Heart left ventricle (tissue), 16 donors: ENCODE measurements around the gene FASTKD1. TPM values are rescaled to one million over a fixed set of nuclear protein-coding genes. Genes with fewer than 3 reads are reported as not detected.
"Not testable (repeated sequence)": the region's sequence is repeated elsewhere in the genome, so short reads cannot be mapped to it uniquely, and the experiment has no call there.

Experiments
- ATAC-seq, 4 donors: fragments of 200-7000 bp; cut with Tn5 transposase; one replicate each; pipeline ENCODE4 v1.9.1; 2020 to 2022; ENCODE audit warnings: moderate library complexity in 4 of 4, mild to moderate bottlenecking in 3 of 4, moderate number of reproducible peaks in 1 of 4
- DNase-seq, 5 donors: peaks; one replicate each; pipeline ENCODE4 v3.0.0-alpha.2; 2020
- H3K27ac ChIP-seq, 12 donors: fragments of 200-600 bp; sonication (generic) in 4 of 12; one replicate each; pipeline versions ENCODE4 v1.5.0 to v1.8.0; 2016 to 2022; ENCODE audit warnings: mild to moderate bottlenecking in 2 of 12
- H3K27me3 ChIP-seq, 9 donors: fragments of 200-600 bp; sonication (generic) in 2 of 9; one replicate each; pipeline versions ENCODE4 v1.5.1 to v1.8.0; 2016 to 2022; ENCODE audit warnings: mild to moderate bottlenecking in 3 of 9
- H3K36me3 ChIP-seq, 9 donors: fragments of 200-600 bp; sonication (generic) in 2 of 9; one replicate each; pipeline versions ENCODE4 v1.5.0 to v1.8.0; 2018 to 2022; ENCODE audit warnings: mild to moderate bottlenecking in 2 of 9
- H3K4me1 ChIP-seq, 12 donors: fragments of 200-600 bp; sonication (generic) in 4 of 12; one replicate each; pipeline versions ENCODE4 v1.5.0 to v1.8.0; 2016 to 2022; ENCODE audit warnings: mild to moderate bottlenecking in 3 of 12
- H3K4me3 ChIP-seq, 12 donors: fragments of 200-600 bp; sonication (generic) in 4 of 12; one replicate each; pipeline versions ENCODE4 v1.5.0 to v1.8.0; 2017 to 2022; ENCODE audit warnings: mild to moderate bottlenecking in 9 of 12, moderate library complexity in 4 of 12
- H3K9me3 ChIP-seq, 12 donors: fragments of 200-600 bp; sonication (generic) in 4 of 12; one replicate each; pipeline versions ENCODE4 v1.5.0 to v1.8.0; 2016 to 2022; ENCODE audit warnings: mild to moderate bottlenecking in 1 of 12
- POLR2A ChIP-seq, 2 donors: fragments of 450-650 bp; IDR thresholded peaks; one replicate each; pipeline ENCODE4 v1.6.1; 2017; ENCODE audit warnings: antibody characterized with exemption in 2 of 2, mild to moderate bottlenecking in 2 of 2, moderate library complexity in 2 of 2
- WGBS, 4 donors: extraction: QIAGEN DNeasy Blood & Tissue Kit in 2 of 4; methylation state at CpG; one replicate each; pipeline versions ENCODE4 v1.1.5 to v1.1.7; 2013 to 2018; 5-methylcytosine and 5-hydroxymethylcytosine counted together
- intact Hi-C, 10 donors: fragments of 100-400 bp; cut with DNase I; formaldehyde crosslinking; loops; one replicate each; pipeline versions ENCODE4 v1.11.1 to v1.14.2; 2022
- polyA plus RNA-seq, 2 donors: library from polyadenylated mRNA; stranded (reverse); fragments of 200-250 nt; gene quantifications; one replicate each; pipeline ENCODE4 v1.2.3, GENCODE V29; 2013
- total RNA-seq, 9 donors: library from RNA; depleted of rRNA in 2 of 9; stranded (reverse); fragments of >200 nt in 2 of 9; fragmentation: NEBNext Ultra II Directional in 3 of 9; extraction: Animal tissue kit (Norgen Biotek cat#: 25700) in 3 of 9; gene quantifications; one replicate each; pipeline versions ENCODE4 v1.1.0 to v1.2.4, GENCODE V29; 2016 to 2023
- TF ChIP-seq, protein P1 (sequence below), 12 donors: fragments of 200-600 bp; sonication (generic) in 4 of 12; IDR thresholded peaks; one replicate each; pipeline versions ENCODE4 v1.5.0 to v1.8.0; 2018 to 2022; ENCODE audit warnings: antibody characterized with exemption in 12 of 12, mild to moderate bottlenecking in 5 of 12
- donor health status: ischemic (EF 13 %, LVEDD 7.1; RV severe dilation, severe dysfunction).
- donor health status: healthy with polysubstance abuse.
- donor health status: DM: no; HTN: yes; CAD: no.
- donor health status: DM: no; HTN: no; CAD: no.
- donor health status: ischemic (EF 25% LVEDD 6.9; RV normal size, moderate dysfunction).
- donor health status: ischemic (EF 25% LVEDD 5.7; RV mildly dilated, moderate dysfunction).
- donor health status: healthy.
- donor health status: DM: yes; HTN: yes; CAD: no.
- donor health status: ischemic (EF 35%, LVEDD 5.7; RV mildly dilated, moderate dysfunction).
- donor health status: nonischemic (EF 11% LVEDD 7.7; RV severe dilation, severe dysfunction).
- donor health status: DM: yes; HTN: yes; CAD: no.
- donor health status: PGD.
- donor health status: ischemic (EF 29% LVEDD 5.4; RV normal size, mild dysfunction).
- donor health status: nonischemic (EF 23%, LVEDD 6.1; RV moderate dilation, normal function).

FASTKD1 gene
- total and polyA plus RNA-seq, 11 donors: 25.3 to 154 (median 69.4) TPM

DNA sequence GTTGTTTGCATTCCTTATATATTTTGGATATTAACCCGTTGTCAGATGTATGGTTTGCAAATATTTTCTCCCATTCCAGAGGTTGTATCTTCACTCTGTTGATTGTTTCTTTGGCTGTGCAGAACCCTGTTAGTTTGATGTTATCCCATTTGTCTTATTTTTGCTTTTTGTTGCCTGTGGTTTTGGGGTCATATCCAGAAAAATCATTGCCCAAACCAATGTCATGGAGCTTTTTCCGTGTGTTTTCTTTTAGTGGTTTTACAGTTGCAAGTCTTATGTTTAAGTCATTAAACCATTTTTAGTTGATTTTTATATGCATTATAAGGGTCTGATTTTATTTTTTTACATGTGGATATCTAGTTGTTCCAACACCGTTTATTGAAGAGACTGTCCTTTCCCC is 46.3 kb upstream of the FASTKD1 start:
- Histone ChIP-seq H3K4me3 (no peak overlapping the region), H3K27ac (no peak overlapping the region), H3K9me3 (peaks cover 0 to 17% (median 0%) of the 10 kb centered on the region in 12 donors), H3K27me3 (no peaks in the 10 kb centered on the region), H3K36me3 (peaks cover 0 to 82% (median 71%) of the 10 kb centered on the region in 9 donors), H3K4me1 (no peaks in the 10 kb centered on the region)
- ATAC-seq: no peak
- intact Hi-C loops: no loop called here
- 56 to 63% (median 58%) methylated on average over 3 of the region's 3 CpGs for WGBS, 4 donors
- DNase-seq: no peak
- TF ChIP-seq, protein P1, sequence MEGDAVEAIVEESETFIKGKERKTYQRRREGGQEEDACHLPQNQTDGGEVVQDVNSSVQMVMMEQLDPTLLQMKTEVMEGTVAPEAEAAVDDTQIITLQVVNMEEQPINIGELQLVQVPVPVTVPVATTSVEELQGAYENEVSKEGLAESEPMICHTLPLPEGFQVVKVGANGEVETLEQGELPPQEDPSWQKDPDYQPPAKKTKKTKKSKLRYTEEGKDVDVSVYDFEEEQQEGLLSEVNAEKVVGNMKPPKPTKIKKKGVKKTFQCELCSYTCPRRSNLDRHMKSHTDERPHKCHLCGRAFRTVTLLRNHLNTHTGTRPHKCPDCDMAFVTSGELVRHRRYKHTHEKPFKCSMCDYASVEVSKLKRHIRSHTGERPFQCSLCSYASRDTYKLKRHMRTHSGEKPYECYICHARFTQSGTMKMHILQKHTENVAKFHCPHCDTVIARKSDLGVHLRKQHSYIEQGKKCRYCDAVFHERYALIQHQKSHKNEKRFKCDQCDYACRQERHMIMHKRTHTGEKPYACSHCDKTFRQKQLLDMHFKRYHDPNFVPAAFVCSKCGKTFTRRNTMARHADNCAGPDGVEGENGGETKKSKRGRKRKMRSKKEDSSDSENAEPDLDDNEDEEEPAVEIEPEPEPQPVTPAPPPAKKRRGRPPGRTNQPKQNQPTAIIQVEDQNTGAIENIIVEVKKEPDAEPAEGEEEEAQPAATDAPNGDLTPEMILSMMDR (IDR thresholded peaks at IDR 0.05): no peak
- no peak for TF ChIP-seq POLR2A (IDR thresholded peaks at IDR 0.05)

GRCh38 chr2:169615982-169616381 is 42.3 kb upstream of the FASTKD1 start:
- 98 to 100% (median 100%) methylated on average over 1 of the region's 1 CpG for WGBS, 4 donors
- H3K27ac ChIP-seq, H3K4me3 ChIP-seq, H3K27me3 ChIP-seq, H3K4me1 ChIP-seq, ATAC-seq, DNase-seq, intact Hi-C loops: not testable (repeated sequence)
- Histone ChIP-seq H3K36me3 (peaks cover 2 to 91% (median 73%) of the 10 kb centered on the region in 9 donors), H3K9me3 (peaks cover 0 to 17% (median 0%) of the 10 kb centered on the region in 12 donors)

GRCh38 chr2:169613876-169614275 is 40.2 kb upstream of the FASTKD1 start:
- peaks cover 2 to 99% (median 79%) of the 10 kb centered on the region in 9 donors for H3K36me3 ChIP-seq
- H3K27ac ChIP-seq: no peak overlapping the region
- H3K9me3 ChIP-seq: peaks cover 0 to 17% (median 0%) of the 10 kb centered on the region in 12 donors
- ATAC-seq (no peak), DNase-seq (no peak)
- intact Hi-C loops: no loop called here
- no peaks in the 10 kb centered on the region for H3K4me1 ChIP-seq
- no peak for TF ChIP-seq POLR2A (IDR thresholded peaks at IDR 0.05)
- TF ChIP-seq, protein P1 (IDR thresholded peaks at IDR 0.05): no peak
- H3K27me3 ChIP-seq: no peaks in the 10 kb centered on the region
- no peak overlapping the region for H3K4me3 ChIP-seq
- 83 to 88% (median 86%) methylated on average over 2 of the region's 2 CpGs for whole genome bisulfite sequencing, 4 donors

DNA sequence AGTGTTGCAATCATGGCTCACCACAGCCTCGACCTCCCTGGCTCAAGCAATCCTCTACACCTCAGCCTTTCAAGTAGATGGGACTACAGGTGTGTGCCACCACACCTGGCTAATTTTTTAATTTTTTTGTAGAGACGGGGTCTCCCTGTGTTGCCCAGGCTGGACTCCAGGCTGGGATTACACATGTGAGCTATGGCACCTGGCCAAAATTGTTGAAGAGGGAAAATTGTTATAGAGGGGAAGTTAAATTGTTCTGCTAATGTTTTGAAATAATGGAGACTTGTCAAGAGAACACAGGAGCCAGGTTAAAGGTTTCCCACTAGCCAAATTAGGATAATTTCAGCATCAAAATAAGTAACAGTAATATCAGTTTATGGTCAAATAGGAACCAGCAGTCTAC is 35.6 kb upstream of the FASTKD1 start:
- TF ChIP-seq, protein P1 (IDR thresholded peaks at IDR 0.05): no peak
- TF ChIP-seq POLR2A (IDR thresholded peaks at IDR 0.05): no peak
- 86 to 95% (median 88%) methylated on average over 2 of the region's 2 CpGs for WGBS, 4 donors
- Histone ChIP-seq H3K4me1 (no peaks in the 10 kb centered on the region), H3K36me3 (peaks cover 2 to 100% (median 97%) of the 10 kb centered on the region in 9 donors), H3K9me3 (peaks cover 0 to 4% (median 0%) of the 10 kb centered on the region in 12 donors), H3K27ac (no peak overlapping the region), H3K27me3 (no peaks in the 10 kb centered on the region), H3K4me3 (no peak overlapping the region)
- DNase-seq: no peak
- no peak for ATAC-seq
- intact Hi-C loops: no loop called here

GRCh38 chr2:169599568-169599967 is 25.9 kb upstream of the FASTKD1 start:
- H3K27ac ChIP-seq: no peak overlapping the region
- TF ChIP-seq, protein P1 (IDR thresholded peaks at IDR 0.05): no peak
- H3K27me3 ChIP-seq: no peaks in the 10 kb centered on the region
- intact Hi-C loops: no loop called here
- DNase-seq (no peak), ATAC-seq (no peak)
- H3K9me3 ChIP-seq: no peaks in the 10 kb centered on the region
- H3K4me3 ChIP-seq: no peak overlapping the region
- peaks cover 0 to 14% (median 3%) of the 10 kb centered on the region in 9 donors for H3K36me3 ChIP-seq
- H3K4me1 ChIP-seq: peaks cover 0 to 22% (median 2%) of the 10 kb centered on the region in 12 donors
